ENCODE results near the gene SNTN.

SNTN gene

GRCh38 chr3:63707731-63708130, 55.3 kb downstream of the SNTN start:
- H3K4me3 ChIP-seq (replicated peaks; ENCODE audit: insufficient read depth, low read length), result no peak overlapping the region
- H3K27ac ChIP-seq (replicated peaks), result no peak overlapping the region
- H3K27me3 ChIP-seq (ENCODE audit: insufficient read depth, poor library complexity, severe bottlenecking), result no peaks in the 10 kb centered on the region
- TF ChIP-seq, protein P1, sequence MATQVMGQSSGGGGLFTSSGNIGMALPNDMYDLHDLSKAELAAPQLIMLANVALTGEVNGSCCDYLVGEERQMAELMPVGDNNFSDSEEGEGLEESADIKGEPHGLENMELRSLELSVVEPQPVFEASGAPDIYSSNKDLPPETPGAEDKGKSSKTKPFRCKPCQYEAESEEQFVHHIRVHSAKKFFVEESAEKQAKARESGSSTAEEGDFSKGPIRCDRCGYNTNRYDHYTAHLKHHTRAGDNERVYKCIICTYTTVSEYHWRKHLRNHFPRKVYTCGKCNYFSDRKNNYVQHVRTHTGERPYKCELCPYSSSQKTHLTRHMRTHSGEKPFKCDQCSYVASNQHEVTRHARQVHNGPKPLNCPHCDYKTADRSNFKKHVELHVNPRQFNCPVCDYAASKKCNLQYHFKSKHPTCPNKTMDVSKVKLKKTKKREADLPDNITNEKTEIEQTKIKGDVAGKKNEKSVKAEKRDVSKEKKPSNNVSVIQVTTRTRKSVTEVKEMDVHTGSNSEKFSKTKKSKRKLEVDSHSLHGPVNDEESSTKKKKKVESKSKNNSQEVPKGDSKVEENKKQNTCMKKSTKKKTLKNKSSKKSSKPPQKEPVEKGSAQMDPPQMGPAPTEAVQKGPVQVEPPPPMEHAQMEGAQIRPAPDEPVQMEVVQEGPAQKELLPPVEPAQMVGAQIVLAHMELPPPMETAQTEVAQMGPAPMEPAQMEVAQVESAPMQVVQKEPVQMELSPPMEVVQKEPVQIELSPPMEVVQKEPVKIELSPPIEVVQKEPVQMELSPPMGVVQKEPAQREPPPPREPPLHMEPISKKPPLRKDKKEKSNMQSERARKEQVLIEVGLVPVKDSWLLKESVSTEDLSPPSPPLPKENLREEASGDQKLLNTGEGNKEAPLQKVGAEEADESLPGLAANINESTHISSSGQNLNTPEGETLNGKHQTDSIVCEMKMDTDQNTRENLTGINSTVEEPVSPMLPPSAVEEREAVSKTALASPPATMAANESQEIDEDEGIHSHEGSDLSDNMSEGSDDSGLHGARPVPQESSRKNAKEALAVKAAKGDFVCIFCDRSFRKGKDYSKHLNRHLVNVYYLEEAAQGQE (IDR thresholded peaks at IDR 0.05; ENCODE audit: insufficient replicate concordance, low read depth), result no peak
- no peak for TF ChIP-seq POLR2AphosphoS5 (IDR thresholded peaks at IDR 0.05; ENCODE audit: low read depth)
- no peak for DNase-seq (ENCODE audit: low read depth in 1 of 2, low spot score in 1 of 2)

DNA sequence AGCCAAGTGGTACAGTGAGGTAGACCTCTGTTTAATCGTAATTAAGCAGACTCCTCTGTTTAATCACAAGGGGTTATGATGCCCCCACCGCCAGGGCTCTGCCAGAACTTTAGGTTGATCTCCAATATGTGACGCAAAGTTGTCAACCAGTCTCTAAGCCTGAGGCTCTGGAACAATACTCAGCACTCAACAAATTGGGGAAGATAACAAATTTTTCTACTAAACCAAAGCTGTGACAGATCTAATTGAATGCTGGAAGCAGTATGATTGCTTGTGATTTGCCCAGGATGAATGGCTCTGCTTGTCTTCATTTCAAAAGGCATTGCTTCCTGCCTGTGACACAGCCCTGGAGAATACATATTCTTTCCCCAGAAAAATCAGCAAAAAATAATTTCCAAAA, 57.1 kb downstream of the SNTN start:
- H3K27me3 ChIP-seq (ENCODE audit: insufficient read depth, poor library complexity, severe bottlenecking), result no peaks in the 10 kb centered on the region
- no peak for TF ChIP-seq POLR2AphosphoS5 (IDR thresholded peaks at IDR 0.05; ENCODE audit: low read depth)
- no peak for TF ChIP-seq GABPA (IDR thresholded peaks at IDR 0.05; ENCODE audit: low read depth)
- TF ChIP-seq, protein P1 (IDR thresholded peaks at IDR 0.05; ENCODE audit: insufficient replicate concordance, low read depth), result no peak
- TF ChIP-seq SPI1 (IDR thresholded peaks at IDR 0.05; ENCODE audit: borderline replicate concordance, low read depth), result no peak
- no peak for TF ChIP-seq CTCF (IDR thresholded peaks at IDR 0.05; ENCODE audit: insufficient read depth, low read length)
- no peak overlapping the region for H3K4me3 ChIP-seq (replicated peaks; ENCODE audit: insufficient read depth, low read length)
- H3K27ac ChIP-seq (replicated peaks), result no peak overlapping the region
- no peak for DNase-seq (ENCODE audit: low read depth in 1 of 2, low spot score in 1 of 2)

Measured in HL-60 (cell line).